ENCODE data around the gene SYT8. TPM values are rescaled to one million over a fixed set of nuclear protein-coding genes. Genes with fewer than 3 reads are reported as not detected.

SYT8 gene
- total RNA-seq, 2 donors from 2014 or later = 3.4 to 3.6 TPM

DNA sequence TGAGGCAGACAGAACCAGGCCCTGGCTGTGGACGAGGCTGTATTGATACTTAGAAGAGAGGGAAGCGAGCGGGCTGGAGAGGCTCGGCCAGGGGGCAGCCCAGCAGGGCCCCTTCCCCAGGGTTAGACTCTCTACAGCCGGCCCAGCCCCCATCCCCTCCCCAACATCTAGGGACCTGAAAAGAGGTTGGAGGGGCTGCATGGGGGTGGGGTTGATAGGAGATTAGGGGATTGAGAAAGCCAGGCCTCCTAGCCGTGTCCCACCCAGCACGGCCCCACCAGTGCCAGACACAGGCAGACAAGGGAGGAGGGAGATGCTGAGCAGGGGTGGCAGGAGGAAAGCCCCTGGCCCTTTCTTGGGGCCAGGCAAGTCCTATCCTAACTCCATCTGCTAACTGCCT is 23.8 kb downstream of the SYT8 start:
- Histone ChIP-seq H3K4me1 (ENCODE audit: control insufficient read depth in 1 of 2, low read depth in 2 of 2) (peaks cover 2 to 8% of the 10 kb centered on the region in 2 donors), H3K36me3 (no peaks in the 10 kb centered on the region), H3K27me3 (replicated peaks; ENCODE audit: insufficient read depth) (no peaks in the 10 kb centered on the region), H3K9me3 (no peaks in the 10 kb centered on the region), H3K4me3 (no peak overlapping the region), H3K27ac (no peak overlapping the region)
- ATAC-seq (ENCODE audit: insufficient number of reproducible peaks, low FRiP score, low read depth) (no peak), DNase-seq (ENCODE audit: low spot score) (no peak)
- TF ChIP-seq, protein P1, sequence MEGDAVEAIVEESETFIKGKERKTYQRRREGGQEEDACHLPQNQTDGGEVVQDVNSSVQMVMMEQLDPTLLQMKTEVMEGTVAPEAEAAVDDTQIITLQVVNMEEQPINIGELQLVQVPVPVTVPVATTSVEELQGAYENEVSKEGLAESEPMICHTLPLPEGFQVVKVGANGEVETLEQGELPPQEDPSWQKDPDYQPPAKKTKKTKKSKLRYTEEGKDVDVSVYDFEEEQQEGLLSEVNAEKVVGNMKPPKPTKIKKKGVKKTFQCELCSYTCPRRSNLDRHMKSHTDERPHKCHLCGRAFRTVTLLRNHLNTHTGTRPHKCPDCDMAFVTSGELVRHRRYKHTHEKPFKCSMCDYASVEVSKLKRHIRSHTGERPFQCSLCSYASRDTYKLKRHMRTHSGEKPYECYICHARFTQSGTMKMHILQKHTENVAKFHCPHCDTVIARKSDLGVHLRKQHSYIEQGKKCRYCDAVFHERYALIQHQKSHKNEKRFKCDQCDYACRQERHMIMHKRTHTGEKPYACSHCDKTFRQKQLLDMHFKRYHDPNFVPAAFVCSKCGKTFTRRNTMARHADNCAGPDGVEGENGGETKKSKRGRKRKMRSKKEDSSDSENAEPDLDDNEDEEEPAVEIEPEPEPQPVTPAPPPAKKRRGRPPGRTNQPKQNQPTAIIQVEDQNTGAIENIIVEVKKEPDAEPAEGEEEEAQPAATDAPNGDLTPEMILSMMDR (IDR thresholded peaks at IDR 0.05) = no peak

DNA sequence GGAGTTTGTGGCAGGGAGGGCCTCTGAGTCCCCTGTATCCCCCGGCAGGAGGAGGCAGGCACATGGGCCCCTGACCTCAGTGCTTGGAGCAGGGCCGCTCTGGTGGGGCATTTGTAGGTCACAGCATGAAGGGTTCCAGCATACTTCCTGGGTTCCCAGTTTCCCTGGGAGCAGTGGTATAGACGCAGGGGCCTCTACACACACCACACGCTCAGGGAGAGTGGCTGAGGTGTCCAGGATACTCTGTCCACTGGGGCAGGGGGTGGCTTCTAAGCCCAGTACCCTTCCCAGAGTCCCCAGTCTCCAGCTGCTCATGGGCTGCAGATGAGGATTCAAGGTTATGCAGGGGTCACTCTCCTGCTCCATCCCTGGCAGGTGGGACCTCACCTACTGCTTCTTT is 24.2 kb downstream of the SYT8 start:
- H3K4me1 ChIP-seq (ENCODE audit: control insufficient read depth in 1 of 2, low read depth in 2 of 2) = peaks cover 7 to 12% of the 10 kb centered on the region in 2 donors
- H3K9me3 ChIP-seq = no peaks in the 10 kb centered on the region
- no peaks in the 10 kb centered on the region for H3K36me3 ChIP-seq
- no peaks in the 10 kb centered on the region for H3K27me3 ChIP-seq (replicated peaks; ENCODE audit: insufficient read depth)
- H3K4me3 ChIP-seq = no peak overlapping the region
- DNase-seq (ENCODE audit: low spot score) (no peak), ATAC-seq (ENCODE audit: insufficient number of reproducible peaks, low FRiP score, low read depth) (no peak)
- TF ChIP-seq, protein P1 (IDR thresholded peaks at IDR 0.05) = no peak
- no peak overlapping the region for H3K27ac ChIP-seq

DNA sequence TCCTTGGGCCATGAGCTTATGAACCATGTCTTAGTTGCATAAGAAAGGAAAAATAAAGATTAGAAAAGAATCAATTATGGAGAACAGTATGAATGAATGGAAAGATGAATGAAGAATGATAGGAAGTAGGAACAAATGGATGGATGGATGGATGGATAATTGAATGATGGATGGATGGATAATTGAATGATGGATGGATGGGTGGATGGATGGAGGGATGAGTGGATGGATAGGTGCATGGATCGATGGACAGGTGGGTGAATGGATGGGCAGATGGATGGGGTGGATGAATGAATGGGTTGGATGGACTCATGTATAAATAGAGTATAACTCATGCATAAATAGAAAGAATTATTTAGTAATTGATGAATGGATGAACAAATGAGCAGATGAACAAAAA is 25.3 kb downstream of the SYT8 start:
- Histone ChIP-seq H3K27me3 (replicated peaks; ENCODE audit: insufficient read depth) (no peaks in the 10 kb centered on the region), H3K4me3 (no peak overlapping the region), H3K4me1 (ENCODE audit: control insufficient read depth in 1 of 2, low read depth in 2 of 2) (peaks cover 18 to 23% of the 10 kb centered on the region in 2 donors), H3K27ac (no peak overlapping the region), H3K9me3 (no peaks in the 10 kb centered on the region), H3K36me3 (no peaks in the 10 kb centered on the region)
- ATAC-seq (ENCODE audit: insufficient number of reproducible peaks, low FRiP score, low read depth) = no peak
- TF ChIP-seq, protein P1 (IDR thresholded peaks at IDR 0.05) = no peak
- DNase-seq (ENCODE audit: low spot score) = no peak

DNA sequence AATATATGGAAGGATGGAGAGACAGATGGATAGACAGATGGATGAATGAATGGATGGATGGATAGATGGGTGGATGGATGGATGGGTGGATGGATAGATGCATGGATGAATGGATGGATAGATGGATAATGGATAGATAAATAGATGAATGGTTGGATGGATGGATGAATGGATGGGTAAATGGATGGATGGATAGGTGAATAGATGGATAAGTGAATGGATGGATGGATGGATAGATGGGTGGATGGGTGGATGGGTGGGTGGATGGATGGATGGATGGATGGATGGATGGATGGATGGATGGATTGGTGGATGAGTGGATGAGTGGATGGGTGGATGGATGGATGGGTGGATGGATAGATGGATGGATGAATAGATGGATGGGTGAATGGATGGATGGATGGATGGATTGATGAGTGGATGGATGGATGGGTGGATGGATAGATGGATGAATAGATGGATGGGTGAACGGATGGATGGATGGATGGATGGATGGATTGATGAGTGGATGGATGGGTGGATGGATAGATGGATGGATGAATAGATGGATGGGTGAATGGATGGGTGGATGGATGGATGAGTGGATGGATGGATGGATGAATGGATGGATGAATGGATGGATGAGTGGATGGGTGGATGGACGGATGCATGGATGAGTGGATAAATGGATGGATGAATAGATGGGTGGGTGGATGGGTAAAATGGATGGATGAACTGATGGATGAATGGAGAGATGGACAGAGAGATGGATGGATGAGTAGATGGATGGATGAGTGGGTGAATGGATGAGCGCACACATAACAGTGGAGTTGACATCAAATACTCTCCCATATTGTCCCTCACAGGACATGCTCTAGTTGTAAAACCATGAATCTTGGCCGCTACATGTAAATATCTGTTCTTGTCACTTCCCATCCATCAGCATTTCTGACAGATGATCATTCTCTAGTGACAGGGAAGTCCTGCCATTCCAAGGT is 26.9 kb downstream of the SYT8 start:
- TF ChIP-seq, protein P1 (IDR thresholded peaks at IDR 0.05) = no peak
- H3K4me3 ChIP-seq = no peak overlapping the region
- H3K4me1 ChIP-seq (ENCODE audit: control insufficient read depth in 1 of 2, low read depth in 2 of 2) = peaks cover 23 to 37% of the 10 kb centered on the region in 2 donors
- ATAC-seq (ENCODE audit: insufficient number of reproducible peaks, low FRiP score, low read depth) (no peak), DNase-seq (ENCODE audit: low spot score) (no peak)
- no peak overlapping the region for H3K27ac ChIP-seq
- H3K36me3 ChIP-seq = no peaks in the 10 kb centered on the region
- H3K9me3 ChIP-seq = no peaks in the 10 kb centered on the region
- H3K27me3 ChIP-seq (replicated peaks; ENCODE audit: insufficient read depth) = no peaks in the 10 kb centered on the region

DNA sequence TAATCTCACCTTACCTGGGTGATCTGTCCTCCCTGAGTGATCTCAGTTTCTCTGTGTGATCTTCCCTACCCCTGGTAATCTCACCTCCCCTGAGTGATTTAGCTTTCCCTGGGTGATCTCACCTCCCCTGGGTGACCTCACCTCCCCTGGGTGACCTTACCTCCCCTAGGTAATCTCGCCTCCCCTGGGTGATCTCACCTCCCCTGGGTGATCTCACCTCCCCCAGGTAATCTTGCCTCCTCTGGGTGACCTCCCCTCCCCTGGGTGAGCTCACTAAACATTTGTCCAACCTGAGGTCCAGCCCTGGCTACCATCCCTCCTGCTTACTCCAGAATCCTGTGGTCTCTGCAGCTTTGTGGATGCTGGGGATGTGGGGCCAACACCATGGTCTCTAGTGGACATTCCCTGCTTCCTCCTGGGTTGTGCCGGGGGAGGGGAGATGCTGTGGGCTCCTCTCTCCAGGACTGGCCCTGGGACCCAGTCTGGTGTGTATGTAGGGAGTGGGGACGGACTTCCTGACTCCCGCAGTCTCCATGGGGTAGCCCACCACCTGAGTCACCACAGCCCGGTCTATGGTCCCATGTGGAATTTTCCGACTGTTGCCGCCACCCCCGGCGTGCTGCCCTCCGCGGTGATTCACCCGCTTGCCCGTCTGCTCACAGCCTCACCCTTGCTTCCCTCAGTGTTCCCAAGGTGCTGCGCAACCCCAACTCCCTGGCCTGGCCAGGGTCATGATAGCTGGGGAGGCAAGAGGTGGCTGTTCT is 28.0 kb downstream of the SYT8 start:
- DNase-seq (ENCODE audit: low spot score) (no peak), ATAC-seq (ENCODE audit: insufficient number of reproducible peaks, low FRiP score, low read depth) (peak; percentile 11)
- Histone ChIP-seq H3K27ac (peak overlapping the region; percentile 50 to 90), H3K4me1 (ENCODE audit: control insufficient read depth in 1 of 2, low read depth in 2 of 2) (peaks cover 23 to 38% of the 10 kb centered on the region in 2 donors), H3K9me3 (no peaks in the 10 kb centered on the region), H3K27me3 (replicated peaks; ENCODE audit: insufficient read depth) (no peaks in the 10 kb centered on the region), H3K4me3 (no peak overlapping the region), H3K36me3 (no peaks in the 10 kb centered on the region)
- TF ChIP-seq, protein P1 (IDR thresholded peaks at IDR 0.05) = no peak
